Lower leg skin (tissue), 4 donors: Measurements from ENCODE around the gene ICAM2. TPM values are rescaled to one million over a fixed set of nuclear protein-coding genes. Genes with fewer than 3 reads are reported as not detected.

Experiments
- DNase-seq, 2 donors: peaks; one replicate each; pipeline ENCODE4 v3.0.0-alpha.2; 2019; ENCODE audit warnings: low spot score in 2 of 2
- H3K4me3 ChIP-seq: fragments of 200-600 bp; sonication (generic); 2 replicates; pipeline ENCODE4 v1.5.1; 2017; ENCODE audit warnings: mild to moderate bottlenecking, low read depth; ENCODE audit not compliant: poor library complexity, severe bottlenecking
- POLR2A ChIP-seq, 2 donors: fragments of 450-650 bp; IDR thresholded peaks; one replicate each; pipeline ENCODE4 v1.6.1; 2016 to 2017; ENCODE audit warnings: antibody characterized with exemption in 2 of 2, mild to moderate bottlenecking in 1 of 2, moderate library complexity in 1 of 2
- WGBS, 2 donors: methylation state at CpG; one replicate each; pipeline ENCODE4 v1.1.5; 2018; 5-methylcytosine and 5-hydroxymethylcytosine counted together
- intact Hi-C: fragments of 100-400 bp; cut with DNase I; formaldehyde crosslinking; loops from one replicate; pipeline ENCODE4 v1.15.0; 2023; ENCODE audit warnings: low total_unique reads
- total RNA-seq, 4 donors: library from RNA; depleted of rRNA; stranded (reverse); fragments of >200 nt; gene quantifications; one replicate each; pipeline ENCODE4 v1.1.0, GENCODE V29; 2016
- TF ChIP-seq, protein P1 (sequence below), 3 donors: fragments of 450-650 bp; IDR thresholded peaks; one replicate each; pipeline ENCODE4 v1.5.1; 2016; ENCODE audit warnings: antibody characterized with exemption in 3 of 3, mild to moderate bottlenecking in 3 of 3, moderate library complexity in 2 of 3

ICAM2 gene
- total RNA-seq, 4 donors from 2014 or later = 11.5 to 26.8 (median 19.9) TPM

DNA sequence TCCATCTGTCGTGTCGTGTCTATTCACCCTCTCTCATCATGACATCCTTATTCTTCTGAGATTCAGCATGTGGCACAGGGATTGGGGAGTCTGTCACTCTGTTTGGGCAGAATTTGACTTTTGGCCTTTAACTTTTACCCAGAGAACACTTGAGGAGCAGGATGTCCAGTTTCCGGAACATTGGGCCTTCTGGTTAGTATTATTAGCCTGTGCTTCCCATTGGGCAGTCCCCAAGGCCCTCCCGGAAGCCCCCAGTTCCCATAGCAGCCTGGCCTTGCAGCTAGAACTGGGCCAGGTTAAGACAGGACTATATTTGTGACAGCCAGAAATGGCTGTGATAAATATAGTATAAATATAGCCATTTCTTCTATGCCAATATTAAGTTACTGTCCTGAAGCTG lies 57.3 kb downstream of the ICAM2 start:
- intact Hi-C loops = no loop called here
- WGBS, 2 donors = 75 to 81% methylated on average over 4 of the region's 4 CpGs
- H3K4me3 ChIP-seq = no peak overlapping the region
- no peak for DNase-seq
- no peak for TF ChIP-seq POLR2A (IDR thresholded peaks at IDR 0.05)
- TF ChIP-seq, protein P1, sequence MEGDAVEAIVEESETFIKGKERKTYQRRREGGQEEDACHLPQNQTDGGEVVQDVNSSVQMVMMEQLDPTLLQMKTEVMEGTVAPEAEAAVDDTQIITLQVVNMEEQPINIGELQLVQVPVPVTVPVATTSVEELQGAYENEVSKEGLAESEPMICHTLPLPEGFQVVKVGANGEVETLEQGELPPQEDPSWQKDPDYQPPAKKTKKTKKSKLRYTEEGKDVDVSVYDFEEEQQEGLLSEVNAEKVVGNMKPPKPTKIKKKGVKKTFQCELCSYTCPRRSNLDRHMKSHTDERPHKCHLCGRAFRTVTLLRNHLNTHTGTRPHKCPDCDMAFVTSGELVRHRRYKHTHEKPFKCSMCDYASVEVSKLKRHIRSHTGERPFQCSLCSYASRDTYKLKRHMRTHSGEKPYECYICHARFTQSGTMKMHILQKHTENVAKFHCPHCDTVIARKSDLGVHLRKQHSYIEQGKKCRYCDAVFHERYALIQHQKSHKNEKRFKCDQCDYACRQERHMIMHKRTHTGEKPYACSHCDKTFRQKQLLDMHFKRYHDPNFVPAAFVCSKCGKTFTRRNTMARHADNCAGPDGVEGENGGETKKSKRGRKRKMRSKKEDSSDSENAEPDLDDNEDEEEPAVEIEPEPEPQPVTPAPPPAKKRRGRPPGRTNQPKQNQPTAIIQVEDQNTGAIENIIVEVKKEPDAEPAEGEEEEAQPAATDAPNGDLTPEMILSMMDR (IDR thresholded peaks at IDR 0.05) = no peak

- no peak for DNase-seq
- no peak for TF ChIP-seq POLR2A (IDR thresholded peaks at IDR 0.05)
- TF ChIP-seq, protein P1 (IDR thresholded peaks at IDR 0.05) = no peak
- intact Hi-C loops = no loop called here
- no peak overlapping the region for H3K4me3 ChIP-seq
- WGBS, 2 donors = 56 to 64% methylated on average over 10 of the region's 10 CpGs
Observed at GRCh38 chr17:63962298-63962744, 58.1 kb downstream of the ICAM2 start.

DNA sequence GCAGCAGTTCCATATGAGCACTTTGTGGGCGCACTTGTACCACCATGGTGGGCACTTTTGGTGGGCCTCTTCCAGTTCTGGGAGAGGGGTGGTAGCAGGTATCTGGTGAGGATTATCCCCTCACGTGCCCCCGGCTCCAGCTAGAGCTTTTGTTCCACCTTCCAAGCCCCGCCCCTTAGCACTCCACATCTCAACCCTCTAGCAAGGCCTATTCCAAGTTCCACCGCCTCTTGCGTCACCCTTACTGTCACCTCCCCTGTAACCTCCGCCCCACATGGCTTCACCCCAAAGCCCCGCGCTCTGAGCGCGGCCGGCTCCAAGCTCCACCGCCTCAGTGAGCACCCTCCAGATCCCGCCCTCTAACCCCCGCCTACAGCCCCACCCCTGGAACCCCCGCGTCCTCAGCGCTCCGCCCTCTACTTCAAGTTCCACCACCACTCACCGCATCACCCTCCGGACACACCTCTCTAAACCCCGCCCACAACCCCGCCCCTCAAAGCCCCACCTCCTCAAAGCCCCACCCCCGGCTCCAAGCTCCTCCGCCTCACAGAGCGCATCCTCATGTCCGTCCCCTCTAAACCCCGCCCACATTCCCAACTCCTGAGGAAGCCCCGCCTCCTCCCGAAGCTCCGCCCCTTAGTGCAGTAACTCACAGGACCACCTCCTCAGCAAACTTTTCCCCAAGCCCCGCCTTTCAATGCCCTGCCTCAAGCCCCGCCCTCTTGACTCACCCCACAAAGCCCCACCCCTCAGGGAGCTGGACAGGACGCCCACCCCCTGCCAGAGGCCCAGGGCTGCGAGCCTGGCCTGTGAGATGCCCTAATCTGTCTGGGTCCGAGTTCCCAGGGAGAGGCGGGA lies 58.8 kb downstream of the ICAM2 start:
- intact Hi-C loops = no loop called here
- DNase-seq = peak; percentile 54 to 95
- no peak for TF ChIP-seq POLR2A (IDR thresholded peaks at IDR 0.05)
- TF ChIP-seq, protein P1 (IDR thresholded peaks at IDR 0.05) = no peak
- WGBS, 2 donors = 17 to 20% methylated on average over 35 to 37 of the region's 37 CpGs
- H3K4me3 ChIP-seq = no peak overlapping the region

- TF ChIP-seq, protein P1 (IDR thresholded peaks at IDR 0.05) = no peak
- TF ChIP-seq POLR2A (IDR thresholded peaks at IDR 0.05) = no peak
- DNase-seq = no peak
- no peak overlapping the region for H3K4me3 ChIP-seq
- intact Hi-C loops = no loop called here
- 61 to 73% methylated on average over 7 of the region's 7 CpGs for WGBS, 2 donors
Observed at GRCh38 chr17:63960430-63960829, 60.0 kb downstream of the ICAM2 start.

- 71 to 83% methylated on average over 8 of the region's 9 CpGs for WGBS, 2 donors
- no peak overlapping the region for H3K4me3 ChIP-seq
- TF ChIP-seq POLR2A (IDR thresholded peaks at IDR 0.05) = no peak
- TF ChIP-seq, protein P1 (IDR thresholded peaks at IDR 0.05) = no peak
- intact Hi-C loops = no loop called here
- no peak for DNase-seq
Observed at GRCh38 chr17:63960006-63960405, 60.4 kb downstream of the ICAM2 start.
